Suprapubic skin (tissue), 3 donors: ENCODE data around the gene TEAD4.

Experiments used
- EP300 ChIP-seq: sonication (generic); formaldehyde crosslinking; IDR thresholded peaks from one replicate; pipeline ENCODE4 v1.6.1; 2017; ENCODE audit warnings: antibody characterized with exemption
- POLR2A ChIP-seq, 2 donors: fragments of 450-650 bp; IDR thresholded peaks; one replicate each; pipeline ENCODE4 v1.6.1; 2017; ENCODE audit warnings: antibody characterized with exemption in 2 of 2, mild to moderate bottlenecking in 2 of 2, moderate library complexity in 2 of 2
- TF ChIP-seq, protein P1 (sequence below), 2 donors: fragments of 200-600 bp in 1 of 2; fragments of 450-650 bp in 1 of 2; sonication (generic) in 1 of 2; IDR thresholded peaks; one replicate each; pipeline ENCODE4 v1.5.1; 2016 to 2019; ENCODE audit warnings: antibody characterized with exemption in 2 of 2, mild to moderate bottlenecking in 1 of 2, moderate library complexity in 1 of 2

DNA sequence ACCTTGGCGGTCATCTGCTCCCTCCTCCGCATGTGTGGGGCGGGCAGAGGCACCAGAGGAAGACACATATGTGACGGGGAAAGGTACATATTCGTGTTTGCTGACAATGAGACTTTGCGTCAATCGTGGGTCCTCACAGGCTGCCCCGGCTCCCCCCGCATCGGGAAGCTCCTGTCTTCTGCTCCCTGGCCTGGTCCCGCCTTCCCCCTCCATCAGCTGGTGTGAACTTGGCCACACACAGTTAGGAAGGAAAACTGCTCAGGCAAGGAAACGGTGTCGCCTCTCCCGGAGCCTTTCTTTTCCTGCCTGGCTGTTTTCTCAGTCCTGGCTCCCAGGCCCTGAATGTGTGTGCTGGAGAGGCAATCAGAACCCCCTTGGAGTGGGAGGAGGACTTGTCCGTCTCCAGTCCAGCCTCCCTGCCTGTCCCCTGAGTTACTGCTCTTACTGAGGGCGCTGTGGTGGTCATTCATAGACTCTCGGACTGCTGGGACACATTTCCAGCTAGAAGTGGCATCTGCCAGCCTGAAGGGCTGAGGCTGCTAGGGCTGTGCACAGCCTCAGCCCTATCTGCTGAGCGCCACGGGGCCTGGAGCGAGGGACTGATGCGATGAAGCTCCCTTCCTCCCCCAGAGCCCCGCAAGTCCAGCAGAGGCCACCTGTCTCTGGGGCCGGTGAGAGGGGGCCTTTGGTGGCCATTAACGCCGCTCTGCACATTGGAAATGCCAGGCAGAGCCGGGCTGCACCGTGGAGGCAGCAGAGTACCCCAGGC is 73.8 kb downstream of the TEAD4 start:
- no peak for TF ChIP-seq EP300
- TF ChIP-seq, protein P1, sequence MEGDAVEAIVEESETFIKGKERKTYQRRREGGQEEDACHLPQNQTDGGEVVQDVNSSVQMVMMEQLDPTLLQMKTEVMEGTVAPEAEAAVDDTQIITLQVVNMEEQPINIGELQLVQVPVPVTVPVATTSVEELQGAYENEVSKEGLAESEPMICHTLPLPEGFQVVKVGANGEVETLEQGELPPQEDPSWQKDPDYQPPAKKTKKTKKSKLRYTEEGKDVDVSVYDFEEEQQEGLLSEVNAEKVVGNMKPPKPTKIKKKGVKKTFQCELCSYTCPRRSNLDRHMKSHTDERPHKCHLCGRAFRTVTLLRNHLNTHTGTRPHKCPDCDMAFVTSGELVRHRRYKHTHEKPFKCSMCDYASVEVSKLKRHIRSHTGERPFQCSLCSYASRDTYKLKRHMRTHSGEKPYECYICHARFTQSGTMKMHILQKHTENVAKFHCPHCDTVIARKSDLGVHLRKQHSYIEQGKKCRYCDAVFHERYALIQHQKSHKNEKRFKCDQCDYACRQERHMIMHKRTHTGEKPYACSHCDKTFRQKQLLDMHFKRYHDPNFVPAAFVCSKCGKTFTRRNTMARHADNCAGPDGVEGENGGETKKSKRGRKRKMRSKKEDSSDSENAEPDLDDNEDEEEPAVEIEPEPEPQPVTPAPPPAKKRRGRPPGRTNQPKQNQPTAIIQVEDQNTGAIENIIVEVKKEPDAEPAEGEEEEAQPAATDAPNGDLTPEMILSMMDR (IDR thresholded peaks at IDR 0.05): no peak
- no peak for TF ChIP-seq POLR2A (IDR thresholded peaks at IDR 0.05)
